ENCODE results near the gene MGAT4B.

MGAT4B gene

GRCh38 chr5:179825655-179826182 is 19.1 kb upstream of the MGAT4B start:
- no peak for DNase-seq (ENCODE audit: low read depth in 2 of 2)

GRCh38 chr5:179824745-179825112 is 18.1 kb upstream of the MGAT4B start:
- DNase-seq (ENCODE audit: low read depth in 2 of 2) = no peak

- DNase-seq (ENCODE audit: low read depth in 2 of 2) = no peak
Observed at GRCh38 chr5:179823937-179824744, 17.5 kb upstream of the MGAT4B start.

GRCh38 chr5:179822444-179822990 is 15.9 kb upstream of the MGAT4B start:
- no peak for DNase-seq (ENCODE audit: low read depth in 2 of 2)

- DNase-seq (ENCODE audit: low read depth in 2 of 2) = no peak
Observed at GRCh38 chr5:179822059-179822432, 15.4 kb upstream of the MGAT4B start.

GRCh38 chr5:179821298-179822058 is 14.8 kb upstream of the MGAT4B start:
- peak; percentile 75 to 78 for DNase-seq (ENCODE audit: low read depth in 2 of 2)

- DNase-seq (ENCODE audit: low read depth in 2 of 2) = peak; percentile 68 to 74
Observed at GRCh38 chr5:179820483-179821297, 14.0 kb upstream of the MGAT4B start, which contains the start of gene SQSTM1. TSS of gene SQSTM1 (plus strand) at chr5:179820905. CDS start at chr5:179820937, 32 bp downstream.

- DNase-seq (ENCODE audit: low read depth in 2 of 2) = no peak
Observed at GRCh38 chr5:179820127-179820482, 13.4 kb upstream of the MGAT4B start.

- DNase-seq (ENCODE audit: low read depth in 2 of 2) = no peak
Observed at GRCh38 chr5:179819296-179820126, 12.8 kb upstream of the MGAT4B start.

- peak; percentile 81 to 89 for DNase-seq (ENCODE audit: low read depth in 2 of 2)
Observed at GRCh38 chr5:179818746-179819295, 12.2 kb upstream of the MGAT4B start.

- no peak for DNase-seq (ENCODE audit: low read depth in 2 of 2)
Observed at GRCh38 chr5:179817890-179818745, 11.5 kb upstream of the MGAT4B start.

GRCh38 chr5:179817470-179817840 is 10.8 kb upstream of the MGAT4B start:
- DNase-seq (ENCODE audit: low read depth in 2 of 2) = no peak

GRCh38 chr5:179816796-179817469 is 10.3 kb upstream of the MGAT4B start:
- DNase-seq (ENCODE audit: low read depth in 2 of 2) = no peak

GRCh38 chr5:179816401-179816795 is 9.7 kb upstream of the MGAT4B start:
- DNase-seq (ENCODE audit: low read depth in 2 of 2) = no peak

- DNase-seq (ENCODE audit: low read depth in 2 of 2) = no peak
Observed at GRCh38 chr5:179815491-179816249, 9.0 kb upstream of the MGAT4B start.

- DNase-seq (ENCODE audit: low read depth in 2 of 2) = no peak
Observed at GRCh38 chr5:179814090-179814489, 7.4 kb upstream of the MGAT4B start.

- no peak for DNase-seq (ENCODE audit: low read depth in 2 of 2)
Observed at GRCh38 chr5:179812997-179813607, 6.4 kb upstream of the MGAT4B start.
